Rectal smooth muscle tissue (tissue), 1 donor: ENCODE results near the gene ADGRF1.

Experiments
- H3K27ac ChIP-seq: one replicate; pipeline ENCODE4 v1.7.0; 2013; ENCODE audit warnings: low read depth, low read length, inconsistent platforms
- H3K27me3 ChIP-seq: one replicate; pipeline ENCODE4 v1.7.0; 2013; ENCODE audit warnings: low read length; ENCODE audit not compliant: control insufficient read depth, insufficient read depth
- H3K36me3 ChIP-seq: one replicate; pipeline ENCODE4 v1.7.0; 2013; ENCODE audit warnings: low read length; ENCODE audit not compliant: control insufficient read depth, insufficient read depth
- H3K4me1 ChIP-seq: one replicate; pipeline ENCODE4 v1.7.0; 2013; ENCODE audit warnings: low read length; ENCODE audit not compliant: control insufficient read depth, insufficient read depth
- H3K4me3 ChIP-seq: one replicate; pipeline ENCODE4 v1.7.0; 2013; ENCODE audit warnings: low read length
- H3K9ac ChIP-seq: one replicate; pipeline ENCODE4 v1.7.0; 2013; ENCODE audit warnings: low read length

ADGRF1 gene

GRCh38 chr6:47073125-47074110, 31.3 kb upstream of the ADGRF1 start:
- Histone ChIP-seq H3K27me3 (no peaks in the 10 kb centered on the region), H3K36me3 (no peaks in the 10 kb centered on the region), H3K27ac (no peak overlapping the region), H3K9ac (no peak overlapping the region), H3K4me1 (peaks cover 22% of the 10 kb centered on the region), H3K4me3 (no peak overlapping the region)

- Histone ChIP-seq H3K9ac (no peak overlapping the region), H3K4me1 (peaks cover 22% of the 10 kb centered on the region), H3K4me3 (no peak overlapping the region), H3K36me3 (no peaks in the 10 kb centered on the region), H3K27me3 (no peaks in the 10 kb centered on the region), H3K27ac (no peak overlapping the region)
Observed at GRCh38 chr6:47072667-47073066, 30.5 kb upstream of the ADGRF1 start.

- H3K27ac ChIP-seq, result no peak overlapping the region
- no peaks in the 10 kb centered on the region for H3K36me3 ChIP-seq
- H3K4me3 ChIP-seq, result no peak overlapping the region
- H3K27me3 ChIP-seq, result no peaks in the 10 kb centered on the region
- no peak overlapping the region for H3K9ac ChIP-seq
- peaks cover 16% of the 10 kb centered on the region for H3K4me1 ChIP-seq
Observed at GRCh38 chr6:47071681-47072080, 29.5 kb upstream of the ADGRF1 start.

- Histone ChIP-seq H3K4me3 (no peak overlapping the region), H3K36me3 (no peaks in the 10 kb centered on the region), H3K27ac (no peak overlapping the region), H3K9ac (no peak overlapping the region), H3K27me3 (no peaks in the 10 kb centered on the region), H3K4me1 (peaks cover 6% of the 10 kb centered on the region)
Observed at GRCh38 chr6:47070461-47070860, 28.3 kb upstream of the ADGRF1 start.

- H3K27ac ChIP-seq, result no peak overlapping the region
Observed at GRCh38 chr6:47069156-47069555, 27.0 kb upstream of the ADGRF1 start.

GRCh38 chr6:47066418-47066817, 24.3 kb upstream of the ADGRF1 start:
- Histone ChIP-seq H3K36me3 (no peaks in the 10 kb centered on the region), H3K27me3 (no peaks in the 10 kb centered on the region), H3K9ac (no peak overlapping the region), H3K4me1 (peaks cover 8% of the 10 kb centered on the region), H3K27ac (no peak overlapping the region), H3K4me3 (no peak overlapping the region)

More at GRCh38 chr6:47069156-47069555, 27.0 kb upstream of the ADGRF1 start:
- H3K27me3 ChIP-seq, result no peaks in the 10 kb centered on the region
- no peaks in the 10 kb centered on the region for H3K36me3 ChIP-seq
- no peaks in the 10 kb centered on the region for H3K4me1 ChIP-seq
- no peak overlapping the region for H3K9ac ChIP-seq
- no peak overlapping the region for H3K4me3 ChIP-seq

GRCh38 chr6:47064274-47064673, 22.1 kb upstream of the ADGRF1 start:
- H3K36me3 ChIP-seq, result no peaks in the 10 kb centered on the region
- H3K27ac ChIP-seq, result no peak overlapping the region

GRCh38 chr6:47062346-47062745, 20.2 kb upstream of the ADGRF1 start:
- no peak overlapping the region for H3K9ac ChIP-seq
- peak overlapping the region; percentile 64 for H3K27ac ChIP-seq
- H3K27me3 ChIP-seq, result no peaks in the 10 kb centered on the region
- peaks cover 15% of the 10 kb centered on the region for H3K4me1 ChIP-seq
- no peak overlapping the region for H3K4me3 ChIP-seq
- H3K36me3 ChIP-seq, result no peaks in the 10 kb centered on the region

More at GRCh38 chr6:47064274-47064673, 22.1 kb upstream of the ADGRF1 start:
- Histone ChIP-seq H3K4me1 (peaks cover 13% of the 10 kb centered on the region), H3K27me3 (no peaks in the 10 kb centered on the region), H3K9ac (no peak overlapping the region), H3K4me3 (no peak overlapping the region)

- Histone ChIP-seq H3K4me3 (no peak overlapping the region), H3K4me1 (peaks cover 15% of the 10 kb centered on the region), H3K27ac (peak overlapping the region; percentile 64), H3K36me3 (no peaks in the 10 kb centered on the region), H3K27me3 (no peaks in the 10 kb centered on the region), H3K9ac (no peak overlapping the region)
Observed at GRCh38 chr6:47061309-47062300, 19.5 kb upstream of the ADGRF1 start.

GRCh38 chr6:47059216-47059885, 17.2 kb upstream of the ADGRF1 start:
- H3K9ac ChIP-seq, result no peak overlapping the region
- no peak overlapping the region for H3K4me3 ChIP-seq
- no peaks in the 10 kb centered on the region for H3K36me3 ChIP-seq
- no peak overlapping the region for H3K27ac ChIP-seq
- peaks cover 15% of the 10 kb centered on the region for H3K4me1 ChIP-seq
- H3K27me3 ChIP-seq, result no peaks in the 10 kb centered on the region

GRCh38 chr6:47057830-47058540, 15.9 kb upstream of the ADGRF1 start:
- no peak overlapping the region for H3K9ac ChIP-seq
- no peak overlapping the region for H3K27ac ChIP-seq
- no peaks in the 10 kb centered on the region for H3K36me3 ChIP-seq
- no peaks in the 10 kb centered on the region for H3K27me3 ChIP-seq
- H3K4me3 ChIP-seq, result no peak overlapping the region
- H3K4me1 ChIP-seq, result peaks cover 15% of the 10 kb centered on the region
